Measurements from ENCODE around the gene TMEFF1. TPM values are rescaled to one million over a fixed set of nuclear protein-coding genes. Genes with fewer than 3 reads are reported as not detected.
"Not testable (repeated sequence)": the region's sequence is repeated elsewhere in the genome, so short reads cannot be mapped to it uniquely, and the experiment has no call there.

The TMEFF1 gene, protein sequence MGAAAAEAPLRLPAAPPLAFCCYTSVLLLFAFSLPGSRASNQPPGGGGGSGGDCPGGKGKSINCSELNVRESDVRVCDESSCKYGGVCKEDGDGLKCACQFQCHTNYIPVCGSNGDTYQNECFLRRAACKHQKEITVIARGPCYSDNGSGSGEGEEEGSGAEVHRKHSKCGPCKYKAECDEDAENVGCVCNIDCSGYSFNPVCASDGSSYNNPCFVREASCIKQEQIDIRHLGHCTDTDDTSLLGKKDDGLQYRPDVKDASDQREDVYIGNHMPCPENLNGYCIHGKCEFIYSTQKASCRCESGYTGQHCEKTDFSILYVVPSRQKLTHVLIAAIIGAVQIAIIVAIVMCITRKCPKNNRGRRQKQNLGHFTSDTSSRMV
- 1 to 10 TPM in 1 of 2 donors, under 1 TPM in 1; 0.37 to 1.5 TPM for total RNA-seq
- long read RNA-seq, donor 1 = 0 reads
- long read RNA-seq, donor 2 = 0 reads

DNA sequence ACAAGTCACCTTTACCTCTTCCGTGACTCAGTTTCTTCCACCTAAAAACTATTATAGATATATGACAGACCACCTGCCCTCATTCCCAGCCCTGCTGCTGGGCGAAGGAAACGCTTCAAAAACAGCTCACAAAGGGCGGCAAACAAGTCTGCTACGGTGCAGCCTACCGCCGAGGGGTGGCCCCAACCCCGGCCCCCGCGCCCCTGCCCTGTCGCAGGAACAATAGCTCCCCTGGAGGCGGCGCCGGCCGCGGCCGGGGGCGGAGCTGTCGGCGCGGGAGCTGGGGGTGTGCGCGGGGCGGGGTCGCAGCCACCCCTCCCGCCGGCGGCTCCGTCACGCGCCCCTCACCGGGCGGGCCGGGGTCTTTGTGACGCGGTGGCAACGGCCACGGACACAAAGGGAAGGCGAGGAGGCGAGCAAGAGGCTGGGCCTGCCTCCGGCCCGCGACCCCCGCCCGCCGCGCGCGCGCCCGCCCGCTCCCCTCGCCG lies at the start of gene TMEFF1:
TMEFF1 (plus strand) TSS at position 362 of the 488 bp plus-strand sequence. CDS start 396 bp downstream, outside the sequence.
- intact Hi-C loops (cut with DNase I) = no loop called here
- DNase-seq (ENCODE audit: low spot score) = no peak

DNA sequence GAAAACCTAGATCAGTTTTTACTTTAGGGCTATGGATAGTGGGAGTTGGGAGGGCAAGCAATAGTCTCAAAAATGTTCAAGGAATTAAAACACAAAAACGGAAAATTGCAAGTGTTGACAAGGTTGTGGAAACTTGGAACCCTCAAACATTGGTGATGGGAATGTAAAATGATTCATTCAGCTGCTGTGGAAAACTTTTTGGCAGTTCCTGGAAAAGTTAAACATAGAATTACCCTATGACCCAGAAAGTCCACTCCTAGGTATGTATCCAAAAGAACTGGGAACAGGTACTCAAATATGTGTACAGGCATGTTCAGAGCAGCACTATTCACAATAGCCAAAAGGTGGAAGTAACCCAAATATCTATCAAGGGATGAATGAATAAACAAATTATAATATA lies 47.2 kb upstream of the TMEFF1 start:
- intact Hi-C loops (cut with DNase I) = loop anchor here in 1 of 2 donors (5.0 kb wide), 1 partner anchor 73 kb away; the partner anchor contains the start of gene TEX10
- no peak for DNase-seq (ENCODE audit: low spot score)

DNA sequence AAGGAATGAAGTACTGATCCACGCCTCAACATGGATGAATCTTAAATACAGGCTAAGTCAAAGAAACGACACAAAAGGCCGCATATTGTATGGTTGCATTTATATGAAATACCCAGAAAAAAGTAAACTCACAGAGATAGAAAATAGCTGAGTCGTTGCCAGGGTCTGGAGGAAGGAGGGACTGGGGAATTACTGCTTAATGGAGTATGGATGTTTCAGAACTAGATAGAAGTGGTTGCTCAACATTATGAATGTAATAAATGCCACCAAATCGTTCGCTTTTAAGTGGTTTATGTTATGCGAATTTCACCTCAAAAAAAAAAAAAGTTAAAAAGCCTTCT lies 46.8 kb upstream of the TMEFF1 start:
- intact Hi-C loops (cut with DNase I) = loop anchor here in 1 of 2 donors (5.0 kb wide), 1 partner anchor 74 kb away; the partner anchor contains the start of gene TEX10
- DNase-seq (ENCODE audit: low spot score) = no peak

DNA sequence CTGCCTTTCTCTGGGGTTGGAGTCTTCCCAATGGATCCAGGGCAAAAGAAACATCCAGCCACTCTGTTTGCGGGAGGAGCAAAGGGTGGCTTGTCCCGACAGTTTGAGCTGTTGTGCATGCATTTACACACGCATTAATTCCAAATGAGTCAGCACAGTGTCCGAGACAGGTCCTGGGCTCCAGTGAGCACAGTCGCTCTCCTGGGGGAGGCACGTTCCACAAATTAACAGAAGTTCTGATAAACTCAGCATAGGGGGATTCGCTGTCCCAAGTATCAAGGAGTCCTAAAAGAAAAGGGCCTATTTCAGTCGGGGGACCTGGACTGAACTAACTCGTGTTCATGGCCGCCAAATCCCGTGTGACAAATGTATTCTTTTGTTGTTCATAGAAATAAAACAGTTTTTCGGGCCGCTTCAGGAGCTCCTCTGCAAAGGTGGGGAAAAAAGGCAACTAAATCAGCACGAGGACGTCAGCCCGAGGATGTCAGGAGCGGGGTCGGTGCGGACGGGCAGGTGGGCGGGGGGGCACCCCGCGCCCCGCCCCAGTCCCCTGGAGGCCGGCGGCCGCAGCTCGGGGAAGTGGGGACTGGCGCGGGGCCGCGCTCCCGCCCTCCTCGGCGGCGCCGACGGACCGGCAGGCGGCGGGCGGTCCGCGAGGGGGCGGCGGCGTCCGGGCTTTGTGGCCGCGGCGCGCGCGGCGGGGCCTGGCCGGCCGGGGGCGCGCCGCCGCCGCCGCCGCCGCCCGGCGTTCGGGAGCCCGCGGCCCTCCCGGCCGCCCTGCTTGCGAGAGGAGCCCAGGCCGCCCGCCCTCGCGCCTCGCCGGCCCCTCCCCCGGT lies 46.2 kb upstream of the TMEFF1 start, which contains the start of gene MSANTD3:
MSANTD3 (plus strand) TSS at position 614 of the 836 bp plus-strand sequence. CDS start 14,796 bp downstream, outside the sequence.
- intact Hi-C loops (cut with DNase I) = loop anchor here in 1 of 2 donors (5.0 kb wide), 1 partner anchor 74 kb away; the partner anchor contains the start of gene TEX10
- DNase-seq (ENCODE audit: low spot score) = peak; percentile 85

DNA sequence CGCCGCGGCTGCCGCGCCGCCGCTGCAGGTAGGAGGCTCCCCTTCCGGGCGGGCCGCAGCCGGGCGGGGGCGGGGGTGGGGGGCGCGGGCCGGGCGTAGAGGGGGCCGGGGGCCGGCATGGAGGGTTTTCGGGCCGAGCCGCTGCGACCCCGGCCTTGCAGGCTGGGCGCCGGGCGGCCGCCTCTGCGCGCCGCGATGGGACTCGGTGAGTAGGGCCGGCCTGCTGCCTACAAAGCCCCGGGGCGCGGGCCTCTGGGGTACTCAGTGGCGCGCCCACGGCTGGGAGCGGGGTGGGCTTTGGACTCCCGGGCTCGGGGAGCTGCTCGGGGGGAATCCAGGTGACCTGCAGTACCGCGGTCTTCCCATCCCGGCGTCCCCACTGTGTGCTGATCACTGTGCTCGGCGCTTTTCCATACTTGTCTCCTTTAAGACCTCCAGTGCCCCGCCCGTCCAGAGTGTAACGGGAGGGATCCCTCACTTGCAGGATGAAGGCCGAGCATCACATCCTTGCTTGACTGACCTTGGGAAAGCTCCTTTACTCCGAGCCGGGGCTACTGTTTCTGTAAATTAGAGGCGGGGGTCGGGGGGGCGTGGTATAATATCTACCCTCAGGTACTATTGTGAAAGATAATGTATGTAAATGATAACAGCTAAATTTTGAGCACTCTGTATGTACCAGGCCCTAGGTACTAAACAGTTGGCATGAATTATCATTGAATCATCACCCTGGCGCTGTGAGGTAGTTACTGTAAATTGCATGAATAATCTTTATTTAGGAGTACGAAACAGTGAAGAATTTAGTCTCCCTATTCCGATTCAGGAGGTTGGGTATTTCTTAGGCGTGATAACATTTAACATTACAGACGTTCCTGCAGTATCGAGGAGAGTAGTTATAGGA lies 45.3 kb upstream of the TMEFF1 start:
- peak; percentile 85 for DNase-seq (ENCODE audit: low spot score)
- intact Hi-C loops (cut with DNase I) = loop anchor here in 1 of 2 donors (5.0 kb wide), 1 partner anchor 75 kb away; the partner anchor contains the start of gene TEX10

DNA sequence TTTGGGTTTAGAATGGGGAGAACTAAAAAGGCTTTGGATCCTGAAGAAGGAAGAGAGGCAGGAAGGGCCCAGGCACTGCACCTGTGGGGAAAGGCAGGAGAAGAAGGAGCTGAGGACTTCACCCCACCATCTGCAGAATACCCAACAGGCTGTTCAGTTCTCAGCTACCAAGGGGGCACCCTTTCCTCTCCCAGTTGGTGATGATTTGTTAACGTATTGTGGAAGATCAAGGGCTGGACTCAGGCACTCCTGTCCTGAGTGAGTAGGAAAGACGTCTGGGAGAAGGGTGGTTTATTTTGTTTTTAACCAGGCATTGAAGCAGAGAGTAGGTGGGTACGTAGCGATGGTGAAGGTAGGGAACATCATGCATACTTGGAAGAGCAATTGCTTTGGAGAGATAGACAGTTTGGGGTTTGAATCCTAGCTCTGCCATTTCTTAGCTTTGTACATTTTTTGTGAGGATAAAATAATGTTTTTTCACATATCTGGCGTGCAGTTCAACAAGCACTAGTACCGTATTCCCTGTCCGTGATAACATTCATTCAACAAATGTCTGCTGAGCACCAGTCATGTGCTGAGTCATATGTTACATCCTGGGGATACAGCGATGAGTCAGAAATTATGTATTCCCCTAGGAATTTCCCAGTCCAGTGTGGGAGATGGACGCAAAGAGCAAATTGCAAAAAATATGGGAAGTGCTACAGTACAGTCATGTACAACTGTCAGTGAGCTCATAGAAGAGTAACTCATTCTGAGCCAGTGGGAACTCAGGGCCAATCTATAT lies 43.9 kb upstream of the TMEFF1 start:
- no peak for DNase-seq (ENCODE audit: low spot score)
- intact Hi-C loops (cut with DNase I) = loop anchor here in 1 of 2 donors (5.0 kb wide), 1 partner anchor 77 kb away; the partner anchor contains the start of gene TEX10

DNA sequence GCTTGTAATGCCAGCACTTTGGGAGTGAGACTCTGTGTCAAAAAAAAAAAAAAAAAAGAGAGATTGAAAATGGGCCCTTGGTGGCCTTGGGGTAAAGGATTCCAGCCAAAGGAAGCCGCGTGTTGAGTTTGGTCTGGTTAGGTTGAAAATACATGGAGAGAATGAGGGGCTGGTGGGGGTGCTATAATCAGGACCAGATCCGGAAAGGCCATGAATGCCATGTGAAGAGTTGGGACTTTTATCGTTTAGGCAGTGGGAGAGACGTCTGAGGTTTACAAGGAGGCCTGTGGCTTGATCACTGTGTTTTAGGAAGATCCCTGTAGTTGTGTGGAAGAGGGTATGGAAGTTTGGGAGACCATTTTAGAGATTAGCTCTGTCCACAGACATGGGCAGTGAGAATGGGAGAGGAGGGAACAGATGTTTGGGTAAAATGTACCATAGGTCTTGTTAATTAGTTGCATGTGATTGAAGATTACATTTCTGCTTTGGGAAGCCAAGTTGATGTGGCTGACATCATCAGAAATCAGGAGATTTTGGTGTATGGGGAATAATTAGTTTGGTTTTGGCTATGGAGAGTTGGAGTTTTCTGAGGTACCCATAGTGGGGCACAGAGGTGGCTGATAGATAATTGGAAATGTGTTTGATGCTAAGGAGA lies 42.5 kb upstream of the TMEFF1 start:
- intact Hi-C loops (cut with DNase I) = no loop called here
- DNase-seq (ENCODE audit: low spot score) = no peak

DNA sequence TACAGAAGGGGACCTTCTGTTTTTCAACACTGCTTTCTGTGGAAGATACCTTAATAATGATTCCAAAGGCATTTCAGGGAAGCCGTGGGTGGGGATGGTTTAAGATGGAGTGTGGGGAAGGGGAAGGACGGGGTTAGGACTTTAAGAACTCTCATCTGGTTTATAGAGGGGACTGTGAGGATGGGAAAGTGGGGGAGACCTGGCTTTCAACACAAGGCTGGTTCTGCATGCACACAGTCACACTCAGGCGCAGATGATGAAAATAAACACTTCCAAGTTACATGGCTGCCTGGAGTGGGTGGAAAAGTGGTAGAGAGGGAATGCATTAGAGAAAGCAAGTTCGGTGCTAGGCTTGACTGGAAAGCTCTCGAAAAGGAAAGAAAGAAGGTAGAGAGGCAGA lies 41.1 kb upstream of the TMEFF1 start:
- DNase-seq (ENCODE audit: low spot score) = no peak
- intact Hi-C loops (cut with DNase I) = no loop called here

DNA sequence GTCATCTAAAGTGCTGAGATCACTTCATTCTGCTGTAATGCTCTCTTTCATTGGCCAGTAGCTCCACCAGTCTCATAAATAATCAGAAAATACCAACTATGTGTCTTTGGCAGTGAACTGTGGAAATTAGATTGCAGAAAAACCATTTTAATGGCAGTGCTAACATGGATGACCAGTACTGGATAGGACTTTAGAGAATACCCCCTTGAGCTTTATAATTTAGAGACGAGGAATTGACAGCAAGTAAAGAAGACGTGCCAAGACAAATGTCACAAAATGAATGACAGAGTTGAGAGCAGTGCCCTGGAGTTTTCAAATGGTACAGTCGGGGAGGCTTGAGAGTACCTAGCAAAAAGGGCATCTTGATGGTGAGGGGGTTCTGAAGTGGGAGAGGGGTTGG lies 40.2 kb upstream of the TMEFF1 start:
- intact Hi-C loops (cut with DNase I) = no loop called here
- DNase-seq (ENCODE audit: low spot score) = no peak

DNA sequence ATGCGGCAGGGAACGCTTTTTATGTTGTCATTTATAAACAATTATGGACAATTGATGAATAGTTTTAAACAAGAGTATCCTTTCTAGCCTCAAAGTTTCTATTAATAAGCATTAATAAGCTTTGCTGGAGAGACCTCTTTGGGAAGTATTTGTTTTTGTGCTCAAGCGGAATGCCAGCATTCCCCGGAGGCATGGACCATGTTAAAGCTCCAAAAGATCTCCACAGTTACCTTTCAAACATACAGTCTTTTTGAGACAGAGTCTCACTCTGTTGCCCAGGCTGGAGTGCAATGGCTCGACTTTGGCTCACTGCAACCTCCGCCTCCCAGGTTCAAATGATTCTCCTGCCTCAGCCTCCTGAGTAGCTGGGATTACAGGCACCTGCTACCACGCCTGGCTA lies 36.4 kb upstream of the TMEFF1 start:
- no peak for DNase-seq (ENCODE audit: low spot score)
- intact Hi-C loops (cut with DNase I) = no loop called here

DNA sequence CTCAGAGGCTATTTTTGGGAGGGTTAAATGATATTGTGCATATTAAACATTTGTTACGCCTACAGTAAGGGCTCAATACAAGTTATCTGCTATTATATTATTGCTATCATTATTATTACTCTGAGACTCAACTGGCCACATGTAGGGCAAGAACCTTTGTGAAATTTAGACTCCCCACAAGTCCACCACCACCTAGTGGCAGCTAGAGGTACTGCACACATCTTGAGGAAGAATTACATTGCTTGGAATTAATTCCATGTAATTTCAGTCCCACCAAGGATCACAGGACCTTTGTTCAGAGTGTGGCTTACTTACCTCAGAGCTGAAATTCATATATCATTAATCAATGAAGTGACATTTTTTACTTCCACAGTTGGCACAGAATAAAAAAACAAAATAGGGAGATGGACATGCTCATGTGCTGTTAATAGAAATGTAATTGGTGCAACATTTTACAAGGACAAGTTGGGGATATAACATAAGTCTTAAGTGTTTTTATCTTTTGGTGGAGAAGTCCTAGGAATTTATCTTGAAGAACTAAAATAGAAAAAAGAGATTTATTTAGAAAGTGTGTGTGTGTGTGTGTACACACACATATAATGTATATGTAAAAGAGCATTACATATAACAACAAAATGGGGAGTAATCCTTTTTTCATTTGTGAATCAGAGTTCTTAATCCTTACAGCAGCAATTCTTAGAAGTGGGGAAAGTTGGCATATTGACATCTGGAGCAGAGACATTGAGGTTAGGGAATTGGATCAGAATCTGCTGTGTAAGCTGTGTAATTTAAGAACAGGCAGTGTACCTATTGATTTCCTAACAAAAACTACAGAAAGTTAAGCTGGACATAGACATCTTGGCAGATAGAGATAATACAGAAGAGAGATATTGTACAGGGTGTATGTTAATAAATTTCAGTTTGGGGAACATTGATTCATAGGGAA lies 34.8 kb upstream of the TMEFF1 start:
- intact Hi-C loops (cut with DNase I) = no loop called here
- no peak for DNase-seq (ENCODE audit: low spot score)

DNA sequence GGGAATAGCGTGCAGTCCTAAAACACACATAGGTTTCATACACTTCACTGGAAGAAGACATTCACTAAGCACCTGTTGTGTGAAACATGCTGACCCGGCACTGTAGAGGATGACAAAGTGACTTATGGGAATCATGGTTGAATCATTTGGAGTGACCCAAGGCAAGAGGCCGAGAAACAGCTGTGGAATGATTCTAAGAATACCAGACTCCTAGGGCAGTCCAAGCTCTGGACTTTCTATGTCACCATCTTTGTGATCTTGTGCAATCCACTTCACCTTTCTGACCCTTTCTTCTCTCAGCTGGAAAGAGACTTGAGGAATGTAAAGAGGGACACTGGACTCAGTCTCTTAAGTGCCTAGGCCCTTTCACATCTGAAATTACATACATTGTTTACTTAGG lies 32.9 kb upstream of the TMEFF1 start:
- DNase-seq (ENCODE audit: low spot score) = no peak
- intact Hi-C loops (cut with DNase I) = no loop called here

DNA sequence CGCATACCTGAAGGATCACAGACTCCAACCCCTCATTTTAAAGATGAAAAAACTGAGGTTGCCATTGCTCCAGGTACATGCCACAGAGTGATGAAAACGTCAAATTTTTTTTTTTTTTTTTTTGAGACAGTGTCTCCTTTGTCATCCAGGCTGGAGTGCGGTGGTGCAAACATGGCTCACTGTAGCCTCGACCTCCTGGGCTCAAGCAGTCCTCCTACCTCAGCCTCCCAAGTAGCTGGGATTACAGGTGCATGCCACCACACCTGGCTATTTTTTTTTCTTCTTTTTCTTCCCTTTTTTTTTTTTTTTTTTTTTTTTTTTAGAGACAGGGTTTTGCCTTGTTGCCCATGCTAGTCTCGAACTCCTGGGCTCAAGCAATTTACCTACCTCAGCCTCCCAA lies 32.5 kb upstream of the TMEFF1 start:
- intact Hi-C loops (cut with DNase I); DNase-seq (ENCODE audit: low spot score): not testable (repeated sequence)

DNA sequence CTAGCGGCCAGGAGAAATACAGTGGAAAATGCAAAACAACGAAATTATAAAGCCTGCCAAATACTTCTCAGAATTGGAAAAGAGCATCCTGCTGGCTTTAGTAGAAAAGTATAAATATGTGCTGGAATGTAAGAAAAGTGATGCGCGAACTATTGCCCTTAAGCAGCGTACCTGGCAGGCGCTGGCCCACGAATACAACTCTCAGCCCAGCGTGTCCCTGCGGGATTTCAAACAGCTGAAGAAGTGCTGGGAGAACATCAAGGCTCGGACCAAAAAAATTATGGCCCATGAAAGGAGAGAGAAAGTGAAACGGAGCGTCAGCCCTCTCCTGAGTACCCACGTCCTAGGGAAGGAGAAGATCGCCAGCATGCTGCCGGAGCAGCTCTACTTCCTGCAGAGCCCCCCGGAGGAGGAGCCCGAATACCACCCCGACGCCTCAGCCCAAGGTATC lies 31.0 kb upstream of the TMEFF1 start:
- intact Hi-C loops (cut with DNase I) = no loop called here
- no peak for DNase-seq (ENCODE audit: low spot score)

DNA sequence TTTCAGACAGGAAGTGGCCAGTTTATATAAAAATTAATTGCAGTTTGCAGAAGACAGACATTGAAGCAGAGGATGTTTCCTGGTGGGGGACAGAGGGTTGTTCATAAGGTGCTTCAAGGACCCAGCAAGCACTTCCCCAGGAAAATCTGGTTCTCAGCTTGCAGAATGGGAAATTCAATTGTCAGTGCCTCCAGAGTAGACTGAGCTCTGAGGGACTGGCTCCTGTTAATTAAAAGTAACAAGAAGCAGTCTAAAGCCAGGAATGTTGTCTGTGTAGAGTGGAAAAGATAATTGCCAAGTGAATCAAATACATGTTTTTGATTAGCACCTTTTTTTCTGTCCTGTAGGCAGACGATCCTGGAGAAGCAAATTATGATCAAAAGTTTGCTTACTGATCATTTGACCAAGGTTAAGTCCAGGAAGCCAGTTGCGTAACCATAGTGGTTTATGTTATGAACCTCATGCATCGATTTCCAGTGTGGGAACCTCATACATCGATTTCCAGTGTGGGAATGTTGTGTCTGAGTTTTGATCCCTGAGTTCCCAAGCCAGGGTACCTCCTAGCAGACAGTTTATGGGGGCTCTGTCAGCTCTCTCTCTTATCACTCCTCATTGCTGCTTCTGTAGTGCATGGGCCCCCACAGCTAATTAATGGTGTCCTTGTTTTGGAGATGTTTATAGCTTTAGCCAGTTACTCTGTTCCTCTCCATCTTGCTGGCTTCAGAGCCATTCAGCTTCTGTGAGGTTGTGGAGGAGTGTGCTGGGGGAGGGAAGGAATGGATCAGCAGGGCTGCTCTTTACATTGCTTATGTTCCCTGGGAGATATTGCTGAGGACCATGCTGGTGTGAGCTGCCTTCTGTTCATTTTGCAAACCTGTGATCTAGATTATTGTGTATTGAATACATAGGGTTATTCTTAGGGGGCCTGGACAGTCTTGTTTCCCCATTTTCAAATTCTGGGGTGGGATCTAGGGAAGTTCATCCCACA lies 28.9 kb upstream of the TMEFF1 start:
- intact Hi-C loops (cut with DNase I) = no loop called here
- DNase-seq (ENCODE audit: low spot score) = no peak

Measured in posterior vena cava (tissue), 2 donors.